GM19193 (cell line): ENCODE measurements around the gene WWOX.

Experiments
- POLR2A ChIP-seq: IDR thresholded peaks from 4 replicates; pipeline ENCODE4 v1.6.1; 2011; ENCODE audit not compliant: insufficient read depth, insufficient read length; ENCODE audit errors: extremely low read depth

WWOX gene

GRCh38 chr16:78292086-78292843, 192.8 kb downstream of the WWOX start:
- TF ChIP-seq POLR2A, result no peak

GRCh38 chr16:78292844-78293380, 193.5 kb downstream of the WWOX start:
- TF ChIP-seq POLR2A, result no peak

GRCh38 chr16:78294538-78295225, 195.2 kb downstream of the WWOX start:
- no peak for TF ChIP-seq POLR2A

GRCh38 chr16:78297066-78297666, 197.7 kb downstream of the WWOX start:
- no peak for TF ChIP-seq POLR2A

- TF ChIP-seq POLR2A, result no peak
Observed at GRCh38 chr16:78298986-78299385, 199.5 kb downstream of the WWOX start.

- TF ChIP-seq POLR2A, result no peak
Observed at GRCh38 chr16:78300469-78300868, 201.0 kb downstream of the WWOX start.

GRCh38 chr16:78303946-78304345, 204.5 kb downstream of the WWOX start:
- TF ChIP-seq POLR2A, result no peak

GRCh38 chr16:78306361-78306760, 206.9 kb downstream of the WWOX start:
- no peak for TF ChIP-seq POLR2A

GRCh38 chr16:78307824-78308528, 208.5 kb downstream of the WWOX start:
- TF ChIP-seq POLR2A, result no peak

GRCh38 chr16:78309763-78310162, 210.3 kb downstream of the WWOX start:
- TF ChIP-seq POLR2A, result no peak

GRCh38 chr16:78310196-78310595, 210.7 kb downstream of the WWOX start:
- TF ChIP-seq POLR2A, result no peak

GRCh38 chr16:78310990-78311561, 211.6 kb downstream of the WWOX start:
- TF ChIP-seq POLR2A, result no peak

- no peak for TF ChIP-seq POLR2A
Observed at GRCh38 chr16:78311831-78312230, 212.4 kb downstream of the WWOX start.

GRCh38 chr16:78317564-78318240, 218.2 kb downstream of the WWOX start:
- TF ChIP-seq POLR2A, result no peak
